HG03558 (cell line): ENCODE results near the gene C11orf86.

Experiments used
- ATAC-seq: cut with Tn5 transposase; IDR thresholded peaks from one replicate; pipeline ENCODE4 v1.9.1; 2021; ENCODE audit warnings: moderate number of reproducible peaks; ENCODE audit not compliant: unreplicated experiment; ENCODE audit errors: extremely low read depth

C11orf86 gene

DNA sequence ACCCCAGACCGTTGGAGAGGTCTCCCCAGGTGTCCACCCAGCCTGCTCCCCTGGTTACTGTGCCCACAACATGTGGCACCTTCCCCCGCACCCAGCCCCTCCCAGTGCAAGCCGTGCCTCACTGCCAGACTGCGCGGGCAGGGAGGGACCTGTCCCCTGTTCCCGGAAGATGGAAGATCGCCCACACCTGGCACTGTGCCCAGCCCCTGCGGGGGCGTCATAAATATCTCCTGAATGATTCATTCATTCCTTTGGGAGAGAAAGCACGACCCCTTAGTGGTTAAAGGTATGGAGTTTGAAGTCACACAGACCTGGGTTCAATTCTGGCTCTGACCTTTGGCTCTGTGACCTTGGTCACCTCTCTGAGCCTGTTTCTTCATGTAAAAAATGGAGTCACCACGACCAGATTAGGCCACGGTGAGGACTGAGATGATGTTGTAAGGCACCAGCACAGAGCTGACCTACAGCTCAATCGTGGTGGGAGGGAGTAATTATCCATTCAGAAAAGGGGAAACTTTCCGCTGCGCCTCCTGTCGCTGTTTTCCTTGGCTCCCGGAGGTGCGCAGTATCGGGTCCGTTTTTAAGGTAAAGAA is 47.3 kb downstream of the C11orf86 start:
- ATAC-seq = no peak

- ATAC-seq = no peak
These were observed 48.2 kb downstream of the C11orf86 start, which contains the start of gene SYT12 for GRCh38 chr11:67022961-67023956. Gene SYT12 (plus strand): TSS chr11:67023134. CDS start chr11:67030145, 7,011 bp downstream.

- ATAC-seq = no peak
These were observed 48.9 kb downstream of the C11orf86 start for GRCh38 chr11:67023957-67024353.

DNA sequence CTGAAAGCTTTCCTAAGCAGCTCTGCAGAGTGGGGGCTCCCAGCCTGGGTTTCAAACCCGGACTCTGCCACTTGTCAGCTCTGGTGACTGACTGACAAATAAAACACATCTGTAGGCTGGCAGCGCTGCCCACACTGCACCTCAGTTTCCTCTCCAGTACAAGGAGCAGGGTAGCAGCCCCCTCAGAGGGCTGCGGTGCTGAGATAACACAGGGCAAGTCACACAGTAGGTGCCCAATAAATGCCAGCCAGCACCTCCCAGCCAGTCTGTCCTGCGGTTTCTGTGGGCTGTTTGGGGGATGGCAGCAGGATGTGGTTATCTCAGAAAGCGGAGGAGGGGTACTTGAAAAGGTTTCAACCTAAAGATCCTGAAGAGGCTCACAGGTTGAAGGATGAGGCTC is 49.3 kb downstream of the C11orf86 start:
- no peak for ATAC-seq

DNA sequence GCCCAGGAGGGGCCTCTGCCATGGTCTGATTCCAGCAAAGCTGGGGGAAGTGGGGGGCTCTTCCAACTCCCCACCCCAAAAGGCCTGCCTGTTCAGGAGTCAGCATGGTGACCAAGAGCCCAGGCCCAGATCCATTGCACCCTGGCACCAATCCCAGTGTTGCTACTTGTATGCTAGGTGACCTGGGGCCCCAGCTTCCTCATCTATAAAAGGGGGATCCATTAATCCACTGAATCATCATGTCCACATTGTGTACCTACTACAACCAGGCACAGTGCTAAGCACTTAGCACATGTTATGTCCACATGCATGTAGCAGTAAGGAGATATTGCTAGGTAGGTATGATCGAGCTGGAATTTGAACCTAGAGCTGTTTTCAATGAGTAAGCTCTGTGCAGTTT is 49.9 kb downstream of the C11orf86 start:
- ATAC-seq = no peak

- no peak for ATAC-seq
These were observed 50.6 kb downstream of the C11orf86 start for GRCh38 chr11:67025750-67026149.
